H9 (cell line): ENCODE results near the gene DQX1. TPM values are rescaled to one million over a fixed set of nuclear protein-coding genes. Genes with fewer than 3 reads are reported as not detected.

Experiments
- DNase-seq: peaks from one replicate; pipeline ENCODE4 v3.0.0-alpha.2; 2017
- H2AFZ ChIP-seq: one replicate; pipeline ENCODE4 v1.6.1; 2013; ENCODE audit warnings: mild to moderate bottlenecking, low read length, control low read depth, moderate library complexity
- H2AK5ac ChIP-seq: 2 replicates; pipeline ENCODE4 v1.6.1; 2013; ENCODE audit warnings: low read length, control low read depth, mixed read lengths; ENCODE audit not compliant: insufficient read length
- H2BK120ac ChIP-seq: one replicate; pipeline ENCODE4 v1.6.1; 2013; ENCODE audit warnings: low read depth, mild to moderate bottlenecking, low read length, control low read depth, inconsistent platforms; ENCODE audit not compliant: poor library complexity, severe bottlenecking
- H2BK12ac ChIP-seq: 2 replicates; pipeline ENCODE4 v1.6.1; 2013; ENCODE audit warnings: low read length, control low read depth, mixed read lengths, low read depth; ENCODE audit not compliant: insufficient read length
- H2BK15ac ChIP-seq: 2 replicates; pipeline ENCODE4 v1.6.1; 2013; ENCODE audit warnings: low read depth, low read length, control low read depth
- H2BK20ac ChIP-seq: one replicate; pipeline ENCODE4 v1.6.1; 2013; ENCODE audit warnings: low read depth, mild to moderate bottlenecking, low read length, control low read depth, inconsistent platforms; ENCODE audit not compliant: poor library complexity, severe bottlenecking
- H2BK5ac ChIP-seq: 2 replicates; pipeline ENCODE4 v1.6.1; 2013; ENCODE audit warnings: low read length, control low read depth, mixed read lengths; ENCODE audit not compliant: insufficient read length
- H3K14ac ChIP-seq: 2 replicates; pipeline ENCODE4 v1.6.1; 2013; ENCODE audit warnings: low read length, control low read depth; ENCODE audit not compliant: insufficient read depth
- H3K18ac ChIP-seq: 2 replicates; pipeline ENCODE4 v1.6.1; 2013; ENCODE audit warnings: low read depth, mild to moderate bottlenecking, mixed read lengths, low read length, control low read depth; ENCODE audit not compliant: insufficient read length
- H3K23ac ChIP-seq: 2 replicates; pipeline ENCODE4 v1.6.1; 2013; ENCODE audit warnings: low read length, control low read depth, mixed read lengths, low read depth; ENCODE audit not compliant: insufficient read length
- H3K23me2 ChIP-seq: 2 replicates; pipeline ENCODE4 v1.6.1; 2013; ENCODE audit warnings: low read depth, mild to moderate bottlenecking, mixed read lengths, low read length, control low read depth; ENCODE audit not compliant: insufficient read length, poor library complexity, severe bottlenecking
- H3K27ac ChIP-seq: 2 replicates; pipeline ENCODE4 v1.5.1; 2013; ENCODE audit warnings: low read length, control low read depth, mixed read lengths, low read depth; ENCODE audit not compliant: insufficient read length
- H3K27me3 ChIP-seq: 2 replicates; pipeline ENCODE4 v1.6.1; 2013; ENCODE audit warnings: low read length, control low read depth, inconsistent platforms; ENCODE audit not compliant: insufficient read depth
- H3K4ac ChIP-seq: 2 replicates; pipeline ENCODE4 v1.6.1; 2013; ENCODE audit warnings: low read depth, mild to moderate bottlenecking, control low read depth, inconsistent platforms, low read length, moderate library complexity
- H3K4me1 ChIP-seq: 2 replicates; pipeline ENCODE4 v1.6.1; 2013; ENCODE audit warnings: low read length, control low read depth, inconsistent platforms; ENCODE audit not compliant: insufficient read depth
- H3K4me2 ChIP-seq: 2 replicates; pipeline ENCODE4 v1.6.1; 2013; ENCODE audit warnings: low read length, control low read depth, mixed read lengths; ENCODE audit not compliant: insufficient read length, insufficient read depth
- H3K56ac ChIP-seq: 2 replicates; pipeline ENCODE4 v1.6.1; 2013; ENCODE audit warnings: low read depth, mild to moderate bottlenecking, mixed read lengths, low read length, control low read depth; ENCODE audit not compliant: insufficient read length
- H3K79me1 ChIP-seq: 2 replicates; pipeline ENCODE4 v1.6.1; 2013; ENCODE audit warnings: low read depth, mild to moderate bottlenecking, moderate library complexity, low read length, control low read depth, inconsistent platforms; ENCODE audit not compliant: insufficient read depth, poor library complexity, severe bottlenecking
- H3K79me2 ChIP-seq: 2 replicates; pipeline ENCODE4 v1.6.1; 2013; ENCODE audit warnings: low read length, control low read depth, inconsistent platforms; ENCODE audit not compliant: insufficient read depth
- H3K9ac ChIP-seq: 2 replicates; pipeline ENCODE4 v1.6.1; 2013; ENCODE audit warnings: low read length, control low read depth, mixed read lengths; ENCODE audit not compliant: insufficient read length; ENCODE audit errors: extremely low read depth
- H3K9me3 ChIP-seq: one replicate; pipeline ENCODE4 v1.6.1; 2013; ENCODE audit warnings: low read depth, low read length, inconsistent platforms; ENCODE audit not compliant: control insufficient read depth
- H3T11ph ChIP-seq: one replicate; pipeline ENCODE4 v1.6.1; 2013; ENCODE audit warnings: mild to moderate bottlenecking, low read length, control low read depth, inconsistent platforms
- H4K20me1 ChIP-seq: one replicate; pipeline ENCODE4 v1.6.1; 2013; ENCODE audit not compliant: control insufficient read depth, insufficient read length, insufficient read depth
- H4K5ac ChIP-seq: 2 replicates; pipeline ENCODE4 v1.6.1; 2013; ENCODE audit warnings: low read depth, mild to moderate bottlenecking, mixed read lengths, low read length, control low read depth; ENCODE audit not compliant: insufficient read length
- H4K8ac ChIP-seq: replicated peaks from 2 replicates; pipeline ENCODE4 v1.6.1; 2013; ENCODE audit warnings: low read length, control low read depth, mixed read lengths, low read depth; ENCODE audit not compliant: insufficient read length
- H4K91ac ChIP-seq: 2 replicates; pipeline ENCODE4 v1.6.1; 2013; ENCODE audit warnings: low read depth, mild to moderate bottlenecking, moderate library complexity, mixed read lengths, low read length, control low read depth; ENCODE audit not compliant: insufficient read length
- H3K27ac Mint-ChIP-seq, 3 experiments: 2 replicates in 2 of 3; 3 replicates in 1 of 3; pipeline ENCODE4 v1.8.0; 2020 to 2021; ENCODE audit warnings: mixed read lengths in 3 of 3, mild to moderate bottlenecking in 1 of 3, moderate library complexity in 1 of 3
- H3K27me3 Mint-ChIP-seq: 2 replicates; pipeline ENCODE4 v1.8.0; 2021; ENCODE audit warnings: low read depth, mild to moderate bottlenecking, moderate library complexity, mixed read lengths
- H3K36me3 Mint-ChIP-seq, 3 experiments: 2 replicates in 2 of 3; 3 replicates in 1 of 3; pipeline ENCODE4 v1.8.0; 2020 to 2021; ENCODE audit warnings: low read depth in 3 of 3, mixed read lengths in 3 of 3; ENCODE audit not compliant: insufficient read depth in 1 of 3
- H3K4me1 Mint-ChIP-seq, 2 experiments: 2 replicates each; pipeline ENCODE4 v1.8.0; 2020; ENCODE audit warnings: mixed read lengths in 2 of 2
- H3K4me3 Mint-ChIP-seq, 2 experiments: 2 replicates in 1 of 2; 3 replicates in 1 of 2; pipeline ENCODE4 v1.8.0; 2020 to 2021; ENCODE audit warnings: mild to moderate bottlenecking in 2 of 2, mixed read lengths in 2 of 2, moderate library complexity in 1 of 2
- H3K9me3 Mint-ChIP-seq, 2 experiments: 2 replicates in 1 of 2; 3 replicates in 1 of 2; pipeline ENCODE4 v1.8.0; 2020; ENCODE audit warnings: mild to moderate bottlenecking in 2 of 2, mixed read lengths in 2 of 2, moderate library complexity in 1 of 2
- CTCF ChIP-seq: fragments of 200-600 bp; sonication (generic); conservative IDR thresholded peaks from 3 replicates; pipeline ENCODE4 v1.8.0; 2021; ENCODE audit warnings: antibody characterized with exemption, mild to moderate bottlenecking
- WGBS: extraction: QIAGEN DNeasy Blood & Tissue Kit; methylation state at CpG from one replicate; pipeline ENCODE4 v1.1.7; 2013; ENCODE audit warnings: missing lambda C conversion rate, low lambda C conversion rate, mixed read lengths; ENCODE audit not compliant: insufficient read length; ENCODE audit errors: extremely low coverage; 5-methylcytosine and 5-hydroxymethylcytosine counted together
- total RNA-seq: library from RNA; stranded (reverse); gene quantifications from 2 replicates; pipeline ENCODE4 v1.2.1, GENCODE V29; 2021

The DQX1 gene
- total RNA-seq, 1 experiment from 2014 or later = 0.98 TPM

GRCh38 chr2:74544634-74545033 lies 18.6 kb upstream of the DQX1 start:
- no peaks in the 10 kb centered on the region for H4K20me1 ChIP-seq
- no peak overlapping the region for H4K8ac ChIP-seq
- H3K9me3 Mint-ChIP-seq = no peaks in the 10 kb centered on the region
- H3K4me1 Mint-ChIP-seq = peaks cover 9% of the 10 kb centered on the region in 2 experiments
- H3K27me3 ChIP-seq = no peaks in the 10 kb centered on the region
- H2AFZ ChIP-seq = no peak overlapping the region
- H3K4ac ChIP-seq = no peak overlapping the region
- H2BK12ac ChIP-seq = no peak overlapping the region
- no peak overlapping the region for H2AK5ac ChIP-seq
- no peak for DNase-seq
- H3K56ac ChIP-seq = no peak overlapping the region
- no peak overlapping the region for H3K27ac ChIP-seq
- H3K9ac ChIP-seq = no peak overlapping the region
- no peak overlapping the region for H2BK120ac ChIP-seq
- no peaks in the 10 kb centered on the region for H3K9me3 ChIP-seq
- H2BK15ac ChIP-seq = no peak overlapping the region
- no peak overlapping the region for H3K23ac ChIP-seq
- H3K4me1 ChIP-seq = no peaks in the 10 kb centered on the region
- H3K27ac Mint-ChIP-seq = no peak overlapping the region
- H3K36me3 Mint-ChIP-seq = peaks cover 0 to 3% (median 2%) of the 10 kb centered on the region in 3 experiments; a peak in 3 of 7 replicates
- H3K27me3 Mint-ChIP-seq = peaks cover 19% of the 10 kb centered on the region
- no peak overlapping the region for H4K5ac ChIP-seq
- H3K18ac ChIP-seq = no peak overlapping the region
- peaks cover 4% of the 10 kb centered on the region for H3K23me2 ChIP-seq
- H2BK20ac ChIP-seq = no peak overlapping the region
- no peak overlapping the region for H4K91ac ChIP-seq
- 0 out of 2 replicates have a peak, but pooled peaks cover 2% of the 10 kb centered on the region for H3K79me2 ChIP-seq
- no CpG with 5 or more reads among the region's 3 CpGs for WGBS
- H3K4me3 Mint-ChIP-seq = no peak overlapping the region
- no peak overlapping the region for H2BK5ac ChIP-seq
- H3T11ph ChIP-seq = no peak overlapping the region
- H3K79me1 ChIP-seq = no peaks in the 10 kb centered on the region
- TF ChIP-seq CTCF = no peak; the same call in 2 of the 3 replicates
- H3K4me2 ChIP-seq = no peak overlapping the region
- H3K14ac ChIP-seq = no peak overlapping the region
